Measurements from ENCODE around the gene MIPOL1. TPM values are rescaled to one million over a fixed set of nuclear protein-coding genes. Genes with fewer than 3 reads are reported as not detected.

MIPOL1 gene, protein sequence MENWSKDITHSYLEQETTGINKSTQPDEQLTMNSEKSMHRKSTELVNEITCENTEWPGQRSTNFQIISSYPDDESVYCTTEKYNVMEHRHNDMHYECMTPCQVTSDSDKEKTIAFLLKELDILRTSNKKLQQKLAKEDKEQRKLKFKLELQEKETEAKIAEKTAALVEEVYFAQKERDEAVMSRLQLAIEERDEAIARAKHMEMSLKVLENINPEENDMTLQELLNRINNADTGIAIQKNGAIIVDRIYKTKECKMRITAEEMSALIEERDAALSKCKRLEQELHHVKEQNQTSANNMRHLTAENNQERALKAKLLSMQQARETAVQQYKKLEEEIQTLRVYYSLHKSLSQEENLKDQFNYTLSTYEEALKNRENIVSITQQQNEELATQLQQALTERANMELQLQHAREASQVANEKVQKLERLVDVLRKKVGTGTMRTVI
- 2.1 to 3.0 TPM (median 2.6 TPM) in 5 replicates for total RNA-seq (2022; extraction: Qiagen RNA extraction)

DNA sequence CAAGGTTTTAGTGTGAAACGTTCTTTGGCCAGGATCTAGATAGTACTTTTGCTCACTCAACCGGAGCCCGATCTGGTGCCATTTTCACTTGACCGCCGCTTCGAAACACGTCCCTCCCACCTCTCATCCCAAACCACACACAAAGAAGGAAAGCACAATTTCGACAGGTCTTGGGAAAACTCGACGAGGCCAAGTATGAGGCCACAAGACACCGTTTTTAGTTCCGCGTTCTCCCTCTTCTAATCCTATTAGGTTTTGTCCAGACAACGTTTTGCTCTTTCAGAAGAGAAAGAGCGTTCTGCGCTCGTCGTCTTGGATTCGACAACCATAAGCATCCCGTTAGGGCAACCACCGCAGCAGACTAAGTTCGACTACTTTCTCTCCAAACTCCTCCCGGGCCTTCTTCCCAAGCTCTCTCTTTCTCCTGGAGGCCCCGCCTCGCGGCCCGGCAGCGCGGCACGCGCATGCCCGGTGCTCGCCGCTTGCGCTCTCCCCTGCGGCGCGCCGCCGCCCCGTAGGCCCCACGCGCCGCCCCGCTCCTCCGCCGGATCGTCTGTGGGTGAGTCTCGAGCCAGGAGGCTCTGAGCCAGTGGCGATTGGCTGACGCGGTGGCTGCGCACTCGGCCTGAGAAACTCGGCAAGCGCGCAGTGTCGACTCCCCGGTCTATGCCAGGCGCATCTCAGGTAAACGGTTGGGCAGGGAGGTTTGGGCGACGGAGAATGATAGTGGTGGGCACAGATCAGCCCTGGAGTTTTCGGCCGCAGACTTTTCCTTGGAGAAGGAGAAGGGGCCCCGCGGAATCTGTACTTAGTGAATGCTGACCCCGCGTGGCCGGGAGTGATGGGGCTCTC is at the start of gene MIPOL1:
MIPOL1 (plus strand) TSS at position 517 of the 852 bp plus-strand sequence. CDS start 49,952 bp downstream, outside the sequence.

DNA sequence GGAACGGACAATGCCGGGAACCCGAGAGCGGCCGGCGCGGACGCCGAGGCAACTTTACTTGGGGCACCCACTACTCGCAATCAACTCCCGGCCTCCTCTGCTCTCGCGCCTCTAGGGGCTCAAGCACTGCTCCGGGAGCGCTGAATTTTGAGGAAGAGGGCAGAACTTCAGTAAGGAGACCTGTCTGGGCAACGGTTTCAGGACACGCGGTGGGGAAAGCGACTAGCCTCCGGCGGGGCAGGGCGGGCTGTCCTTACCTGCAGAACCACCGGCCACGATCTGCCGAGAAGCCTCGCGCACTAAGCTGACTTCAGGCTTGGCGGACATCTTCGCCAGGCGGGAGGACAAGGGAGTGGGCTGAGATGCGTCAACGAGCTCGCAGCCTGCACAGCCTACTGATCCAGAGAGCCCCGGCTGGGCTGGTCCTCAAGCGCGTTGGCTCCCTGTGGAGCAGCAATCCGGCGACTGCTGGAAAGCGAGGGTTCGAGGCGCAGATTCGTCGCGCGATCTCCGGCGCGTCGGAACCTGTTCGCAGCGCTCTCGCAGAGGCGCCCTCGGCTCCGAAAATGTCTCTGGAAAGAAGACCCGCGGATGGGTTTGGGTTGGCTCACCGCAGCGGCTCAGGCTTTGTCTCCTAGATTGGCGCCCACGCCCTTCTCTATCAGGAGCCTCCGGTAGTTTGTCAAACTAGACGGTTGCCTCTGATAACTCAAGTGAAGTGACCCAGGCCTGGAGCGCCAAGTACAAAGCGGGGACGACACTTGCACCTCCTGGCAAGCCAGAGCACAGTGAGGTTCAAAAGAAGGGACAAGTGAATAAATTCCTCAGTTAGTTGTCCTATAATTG is 25.5 kb upstream of the MIPOL1 start, which contains the start of gene SLC25A21:
SLC25A21 (minus strand) TSS at position 583 of the 846 bp plus-strand sequence.

DNA sequence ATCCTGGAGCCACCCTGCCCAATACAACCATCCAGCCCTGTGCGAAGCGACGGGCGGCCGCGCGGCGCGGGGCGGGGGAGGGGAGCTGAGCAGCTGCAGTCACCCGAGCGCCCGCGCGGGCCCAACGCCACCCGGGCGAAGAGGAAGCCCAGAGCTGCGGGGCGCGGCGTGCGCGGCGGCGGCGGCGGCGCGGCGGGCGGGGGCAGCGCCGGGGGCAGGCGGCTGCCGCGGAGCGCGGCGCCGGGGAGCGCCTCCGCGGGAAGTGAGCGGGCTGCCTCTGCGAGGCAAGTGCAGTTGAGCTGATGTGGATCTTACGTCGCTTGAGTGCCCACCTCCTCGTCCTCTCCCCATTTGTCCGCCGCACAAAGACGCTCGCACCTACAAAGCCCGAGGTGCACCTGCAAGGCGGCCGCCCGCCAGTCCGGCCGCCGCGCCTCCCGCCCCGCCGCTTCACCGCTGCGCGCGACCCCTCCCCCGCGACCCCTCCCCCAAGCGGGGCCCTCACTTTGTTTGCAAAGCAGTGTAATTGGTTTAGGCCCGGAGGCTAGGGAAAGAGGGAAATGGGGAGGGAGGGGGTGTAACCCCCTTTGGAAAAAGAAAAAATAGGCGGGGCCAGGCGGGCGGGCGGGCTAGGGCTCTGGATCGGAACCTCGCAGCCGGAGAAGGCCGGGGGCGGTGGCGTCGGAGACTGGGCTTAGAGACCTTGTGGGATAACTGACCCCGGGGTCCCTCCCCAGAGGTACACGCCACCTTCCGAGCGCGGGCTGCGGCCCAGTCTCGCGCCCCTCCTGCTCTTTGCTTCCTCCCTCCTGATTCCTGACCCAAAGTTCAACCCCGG is 397.5 kb downstream of the MIPOL1 start, which contains the start of the genes FOXA1 and TTC6:
FOXA1 (minus strand) TSS at position 279 of the 838 bp plus-strand sequence; CDS start at position 2, 277 bp downstream.
TTC6 (plus strand) TSS at position 659 of the 838 bp plus-strand sequence. CDS start 26,436 bp downstream, outside the sequence.

Other genes with a start within 250 kb of the MIPOL1 start
- 0.64 to 2.5 TPM (median 1.0 TPM) in 5 replicates for gene SLC25A21, start 25.3 kb upstream of the MIPOL1 start, total RNA-seq (2022; extraction: Qiagen RNA extraction)